SK-N-SH (cell line): ENCODE measurements around the gene ME1. TPM values are rescaled to one million over a fixed set of nuclear protein-coding genes. Genes with fewer than 3 reads are reported as not detected.

Experiments used
- CTCF ChIA-PET: fragments of 300-600, 350-600 bp; formaldehyde crosslinking; extraction: SDS; loops from one replicate; lab custom pipeline; 2021; lab: Yijun Ruan, JAX
- POLR2A ChIA-PET: fragments of 350-600 bp; sonication (Branson Sonifier 250); formaldehyde crosslinking; extraction: SDS; loops from one replicate; lab custom pipeline; 2020; ENCODE audit warnings: antibody characterized with exemption, inconsistent platforms; lab: Yijun Ruan, JAX
- DNase-seq: peaks from one replicate; pipeline ENCODE4 v3.0.0; 2012
- H2AFZ ChIP-seq: fragments of 200-600 bp; sonication (generic); 2 replicates; pipeline ENCODE4 v1.8.1; 2016; ENCODE audit warnings: antibody characterized with exemption, mild to moderate bottlenecking, low read depth
- H3F3A ChIP-seq: fragments of 200-600 bp; sonication (generic); replicated peaks from 2 replicates; pipeline ENCODE3; 2016; ENCODE audit warnings: antibody characterized with exemption, mild to moderate bottlenecking; ENCODE audit not compliant: insufficient read depth
- H3K27ac ChIP-seq, 2 experiments: fragments of 200-500 bp in 1 of 2; fragments of 200-600 bp in 1 of 2; sonication (Bioruptor generic) in 1 of 2; sonication (generic), shearing (Covaris generic) in 1 of 2; 2 replicates each; pipeline versions ENCODE4 v1.5.1 to v1.6.1; 2014 to 2016; ENCODE audit warnings: low read depth in 2 of 2, inconsistent platforms in 1 of 2, low read length in 1 of 2, mild to moderate bottlenecking in 1 of 2, mixed read lengths in 1 of 2
- H3K27me3 ChIP-seq: fragments of 200-600 bp; sonication (generic), shearing (Covaris generic); 2 replicates; pipeline ENCODE4 v1.6.1; 2016; ENCODE audit warnings: mixed run types; ENCODE audit not compliant: insufficient read depth
- H3K36me3 ChIP-seq, 2 experiments: fragments of 200-500 bp in 1 of 2; fragments of 200-600 bp in 1 of 2; sonication (Bioruptor generic) in 1 of 2; sonication (generic) in 1 of 2; replicated peaks in 1 of 2; 2 replicates each; pipeline versions ENCODE3 to v1.5.1; 2014 to 2016; ENCODE audit warnings: low read length in 1 of 2, mild to moderate bottlenecking in 1 of 2; ENCODE audit not compliant: insufficient read depth in 2 of 2, control insufficient read depth in 1 of 2
- H3K4me1 ChIP-seq, 2 experiments: fragments of 200-500 bp in 1 of 2; fragments of 200-600 bp in 1 of 2; sonication (Bioruptor generic) in 1 of 2; sonication (generic), shearing (Covaris generic) in 1 of 2; 2 replicates each; pipeline versions ENCODE4 v1.5.1 to v1.6.1; 2014 to 2016; ENCODE audit warnings: low read depth in 1 of 2, low read length in 1 of 2, mixed run types in 1 of 2; ENCODE audit not compliant: insufficient read depth in 2 of 2, control insufficient read depth in 1 of 2
- H3K4me2 ChIP-seq: fragments of 200-600 bp; sonication (generic), shearing (Covaris generic); 2 replicates; pipeline ENCODE4 v1.6.1; 2017; ENCODE audit warnings: mixed run types
- H3K4me3 ChIP-seq, 2 experiments: fragments of 200-500 bp in 1 of 2; fragments of 200-600 bp in 1 of 2; sonication (Bioruptor generic) in 1 of 2; sonication (generic), shearing (Covaris generic) in 1 of 2; 2 replicates each; pipeline versions ENCODE4 v1.5.1 to v1.8.1; 2014 to 2016; ENCODE audit warnings: low read depth in 2 of 2, inconsistent platforms in 1 of 2, low read length in 1 of 2, mild to moderate bottlenecking in 1 of 2, mixed read lengths in 1 of 2, moderate library complexity in 1 of 2
- H3K79me2 ChIP-seq: fragments of 200-600 bp; sonication (generic); 2 replicates; pipeline ENCODE4 v1.8.1; 2017; ENCODE audit warnings: mild to moderate bottlenecking; ENCODE audit not compliant: insufficient read depth
- H3K9ac ChIP-seq: fragments of 200-600 bp; sonication (generic); 2 replicates; pipeline ENCODE4 v1.6.1; 2017; ENCODE audit warnings: mixed run types
- H3K9me2 ChIP-seq: fragments of 200-600 bp; sonication (generic); 2 replicates; pipeline ENCODE4 v1.6.1; 2017; ENCODE audit warnings: mixed run types
- H3K9me3 ChIP-seq: fragments of 200-600 bp; sonication (generic); 2 replicates; pipeline ENCODE4 v1.6.1; 2017; ENCODE audit warnings: mixed run types, mild to moderate bottlenecking, moderate library complexity
- H4K20me1 ChIP-seq: fragments of 200-600 bp; sonication (generic); 2 replicates; pipeline ENCODE4 v1.6.1; 2017; ENCODE audit warnings: mild to moderate bottlenecking, mixed run types; ENCODE audit not compliant: insufficient read depth
- CHD2 ChIP-seq: fragments of 150-350 bp; IDR thresholded peaks from 2 replicates; pipeline ENCODE4 v1.6.1; 2018; ENCODE audit warnings: low read length; ENCODE audit not compliant: partially characterized antibody
- ELF1 ChIP-seq: IDR thresholded peaks from 2 replicates; pipeline ENCODE4 v1.4.0; 2012
- FOSL2 ChIP-seq: IDR thresholded peaks from 2 replicates; pipeline ENCODE4 v1.4.0; 2012; ENCODE audit warnings: low read depth, mild to moderate bottlenecking, moderate library complexity, borderline replicate concordance
- GABPA ChIP-seq: IDR thresholded peaks from 2 replicates; pipeline ENCODE4 v1.4.0; 2012; ENCODE audit warnings: low read depth, mild to moderate bottlenecking
- JUND ChIP-seq: IDR thresholded peaks from 2 replicates; pipeline ENCODE4 v1.4.0; 2012
- MXI1 ChIP-seq: IDR thresholded peaks from 2 replicates; pipeline ENCODE4 v1.6.1; 2012; ENCODE audit warnings: mild to moderate bottlenecking, low read depth, low read length, improper control_type of control experiment
- NRF1 ChIP-seq: IDR thresholded peaks from 2 replicates; pipeline ENCODE4 v1.6.1; 2012; ENCODE audit warnings: low read depth, mild to moderate bottlenecking, low read length
- POLR2AphosphoS5 ChIP-seq: IDR thresholded peaks from 2 replicates; pipeline ENCODE4 v1.6.1; 2012; ENCODE audit warnings: low read depth, low read length
- RAD21 ChIP-seq: IDR thresholded peaks from 2 replicates; pipeline ENCODE4 v1.6.1; 2012; ENCODE audit warnings: mild to moderate bottlenecking, low read length
- RCOR1 ChIP-seq: fragments of 150-350 bp; IDR thresholded peaks from 2 replicates; pipeline ENCODE4 v1.6.1; 2017; ENCODE audit warnings: antibody characterized with exemption, low read length
- RFX5 ChIP-seq: IDR thresholded peaks from 2 replicates; pipeline ENCODE4 v1.6.1; 2012; ENCODE audit warnings: mild to moderate bottlenecking, improper control_type of control experiment, low read length
- RXRA ChIP-seq: IDR thresholded peaks from 2 replicates; pipeline ENCODE4 v1.4.0; 2012; ENCODE audit warnings: low read depth, mild to moderate bottlenecking, borderline replicate concordance
- SIN3A ChIP-seq: IDR thresholded peaks from 2 replicates; pipeline ENCODE4 v1.6.1; 2012; ENCODE audit warnings: low read depth, mild to moderate bottlenecking, low read length, moderate library complexity, borderline replicate concordance
- TAF1 ChIP-seq: IDR thresholded peaks from 2 replicates; pipeline ENCODE4 v1.6.1; 2012; ENCODE audit warnings: low read depth, mild to moderate bottlenecking, low read length, moderate library complexity, borderline replicate concordance
- TCF12 ChIP-seq: IDR thresholded peaks from 2 replicates; pipeline ENCODE4 v1.4.0; 2012
- WGBS: methylation state at CpG from one replicate; pipeline ENCODE4 v1.1.6; 2017; ENCODE audit warnings: low lambda C conversion rate; 5-methylcytosine and 5-hydroxymethylcytosine counted together
- polyA plus RNA-seq, 3 experiments: library from polyadenylated mRNA; depleted of rRNA; stranded (reverse); fragments of >200 nt; gene quantifications; 2 replicates each; pipeline ENCODE4 v1.2.3, GENCODE V29; 2012
- TF ChIP-seq, protein P1 (sequence below): IDR thresholded peaks from 2 replicates; pipeline ENCODE4; 2012
- TF ChIP-seq, protein P2 (sequence below): IDR thresholded peaks from 2 replicates; pipeline ENCODE4 v1.4.0; 2012; ENCODE audit warnings: low read depth
- TF ChIP-seq, protein P3 (sequence below): IDR thresholded peaks from 2 replicates; pipeline ENCODE4 v1.4.0; 2012; ENCODE audit warnings: low read depth, borderline replicate concordance
- TF ChIP-seq, protein P4 (sequence below): fragments of 150-350 bp; IDR thresholded peaks from 2 replicates; pipeline ENCODE4 v1.6.1; 2017; ENCODE audit warnings: antibody characterized with exemption, low read length, low read depth, borderline replicate concordance
- TF ChIP-seq, protein P5 (sequence below): IDR thresholded peaks from 2 replicates; pipeline ENCODE4 v1.6.1; 2012; ENCODE audit warnings: mild to moderate bottlenecking, low read depth, low read length, moderate library complexity
- TF ChIP-seq, protein P6 (sequence below): fragments of 150-350 bp; IDR thresholded peaks from 2 replicates; pipeline ENCODE4 v1.6.1; 2016; ENCODE audit warnings: mild to moderate bottlenecking, low read depth, low read length
- TF ChIP-seq, protein P7 (sequence below): IDR thresholded peaks from 2 replicates; pipeline ENCODE4 v1.4.0; 2012; ENCODE audit warnings: low read depth, borderline replicate concordance

ME1 gene
- polyA plus RNA-seq, 1 of the 3 experiments (the other 2 are of a cell fraction) = 4.9 TPM

DNA sequence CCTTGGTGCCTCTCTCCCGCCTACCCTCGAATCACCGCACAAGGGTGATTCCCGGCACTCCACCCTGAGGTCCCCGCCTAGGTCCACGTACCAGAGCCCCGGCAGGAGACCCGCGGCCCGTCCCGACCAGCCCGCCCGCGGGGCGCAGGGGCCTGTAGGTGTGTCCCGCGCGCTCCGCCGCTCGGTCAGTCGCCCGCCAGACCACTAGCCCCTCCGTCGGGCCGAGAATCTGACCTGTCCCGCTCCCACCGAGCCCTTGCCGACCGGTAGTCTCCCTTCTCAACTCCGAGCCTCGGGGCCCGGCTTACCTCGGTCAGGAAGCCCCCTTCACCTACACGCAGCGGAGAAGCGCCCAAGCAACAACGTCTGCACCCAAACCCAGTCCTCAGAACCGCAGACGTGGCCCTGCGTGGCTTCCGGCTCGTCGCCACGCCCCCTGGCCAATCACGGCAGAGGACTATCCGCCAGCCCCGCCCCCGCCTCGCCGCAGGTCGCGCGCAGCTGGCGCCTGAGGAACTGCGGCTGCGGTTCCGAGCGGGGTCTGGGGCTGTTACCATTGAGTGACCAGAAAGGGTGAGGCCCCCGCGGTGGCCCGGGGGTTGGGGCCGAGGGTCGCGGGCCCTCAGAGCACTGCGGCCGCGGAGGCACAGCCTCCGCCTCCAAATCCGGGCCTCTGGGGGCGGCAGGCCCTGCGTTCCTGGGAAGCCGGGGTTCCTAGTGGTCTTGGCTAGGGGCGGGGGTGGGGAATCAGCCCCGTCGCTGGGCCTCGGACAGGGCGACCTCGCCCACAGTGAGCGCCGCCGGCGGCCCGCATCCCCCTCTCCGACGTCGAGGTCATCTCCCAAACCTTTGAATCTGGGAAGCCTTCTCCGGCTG lies 237.7 kb downstream of the ME1 start, which contains the start of the genes PGM3 and RWDD2A:
PGM3 (minus strand) TSS at position 395 of the 876 bp plus-strand sequence. CDS start 2,253 bp downstream, outside the sequence.
RWDD2A (plus strand) TSS at position 487 of the 876 bp plus-strand sequence. CDS start 1,095 bp downstream, outside the sequence.
- H3K4me1 ChIP-seq = peaks cover 8 to 12% of the 10 kb centered on the region in 2 experiments; a peak in 3 of 4 replicates
- peak; percentile 98 for DNase-seq
- no peaks in the 10 kb centered on the region for H3K9me3 ChIP-seq
- peak within 1 kb of the TSS; percentile 89 for H2AFZ ChIP-seq
- POLR2A ChIA-PET = interaction anchor here (2.1 kb wide), 1 partner anchor 127 kb away, joined by 13 read pairs; the partner anchor contains the start of genes DOP1A and UBE3D
- WGBS = 0% methylated on average over 13 of the region's 88 CpGs
- peak within 1 kb of the TSS; percentile 90 for H3K4me2 ChIP-seq
- CTCF ChIA-PET = interaction anchor here (1.0 to 7.7 kb wide), 5 partner anchors 14 to 126 kb away, joined by 3 to 69 read pairs (median 5); partner anchors contain the start of genes DOP1A and UBE3D
- peaks cover 11% of the 10 kb centered on the region for H3F3A ChIP-seq
- H3K9ac ChIP-seq = peak within 1 kb of the TSS; percentile 90
- peaks cover 24% of the 10 kb centered on the region for H4K20me1 ChIP-seq
- peak within 1 kb of the TSS; percentile 90 to 95 for H3K4me3 ChIP-seq
- H3K27ac ChIP-seq = peak within 1 kb of the TSS; percentile 82 to 85
- peaks cover 54% of the 10 kb centered on the region for H3K79me2 ChIP-seq
- no peaks in the 10 kb centered on the region for H3K9me2 ChIP-seq
- TF ChIP-seq, protein P1, sequence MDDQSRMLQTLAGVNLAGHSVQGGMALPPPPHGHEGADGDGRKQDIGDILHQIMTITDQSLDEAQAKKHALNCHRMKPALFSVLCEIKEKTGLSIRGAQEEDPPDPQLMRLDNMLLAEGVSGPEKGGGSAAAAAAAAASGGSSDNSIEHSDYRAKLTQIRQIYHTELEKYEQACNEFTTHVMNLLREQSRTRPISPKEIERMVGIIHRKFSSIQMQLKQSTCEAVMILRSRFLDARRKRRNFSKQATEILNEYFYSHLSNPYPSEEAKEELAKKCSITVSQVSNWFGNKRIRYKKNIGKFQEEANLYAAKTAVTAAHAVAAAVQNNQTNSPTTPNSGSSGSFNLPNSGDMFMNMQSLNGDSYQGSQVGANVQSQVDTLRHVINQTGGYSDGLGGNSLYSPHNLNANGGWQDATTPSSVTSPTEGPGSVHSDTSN = 0 out of 2 replicates have a peak, but pooled peaks have one; percentile 5
- TF ChIP-seq RAD21 (no peak), CHD2 (no peak), RXRA (no peak), SIN3A (peak; percentile 58; the same call in 1 of the 2 replicates), MXI1 (peak; percentile 73), JUND (no peak), TCF12 (peak; percentile 31; the same call in 1 of the 2 replicates), FOSL2 (no peak), GABPA (peak; percentile 51; the same call in 1 of the 2 replicates), ELF1 (peak; percentile 54), POLR2AphosphoS5 (peak; percentile 91), NRF1 (peak; percentile 39; the same call in 1 of the 2 replicates), RFX5 (no peak), RCOR1 (no peak; the same call in 1 of the 2 replicates), TAF1 (peak; percentile 83)
- TF ChIP-seq, protein P2, sequence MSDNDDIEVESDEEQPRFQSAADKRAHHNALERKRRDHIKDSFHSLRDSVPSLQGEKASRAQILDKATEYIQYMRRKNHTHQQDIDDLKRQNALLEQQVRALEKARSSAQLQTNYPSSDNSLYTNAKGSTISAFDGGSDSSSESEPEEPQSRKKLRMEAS = peak; percentile 44; the same call in 1 of the 2 replicates
- TF ChIP-seq, protein P3, sequence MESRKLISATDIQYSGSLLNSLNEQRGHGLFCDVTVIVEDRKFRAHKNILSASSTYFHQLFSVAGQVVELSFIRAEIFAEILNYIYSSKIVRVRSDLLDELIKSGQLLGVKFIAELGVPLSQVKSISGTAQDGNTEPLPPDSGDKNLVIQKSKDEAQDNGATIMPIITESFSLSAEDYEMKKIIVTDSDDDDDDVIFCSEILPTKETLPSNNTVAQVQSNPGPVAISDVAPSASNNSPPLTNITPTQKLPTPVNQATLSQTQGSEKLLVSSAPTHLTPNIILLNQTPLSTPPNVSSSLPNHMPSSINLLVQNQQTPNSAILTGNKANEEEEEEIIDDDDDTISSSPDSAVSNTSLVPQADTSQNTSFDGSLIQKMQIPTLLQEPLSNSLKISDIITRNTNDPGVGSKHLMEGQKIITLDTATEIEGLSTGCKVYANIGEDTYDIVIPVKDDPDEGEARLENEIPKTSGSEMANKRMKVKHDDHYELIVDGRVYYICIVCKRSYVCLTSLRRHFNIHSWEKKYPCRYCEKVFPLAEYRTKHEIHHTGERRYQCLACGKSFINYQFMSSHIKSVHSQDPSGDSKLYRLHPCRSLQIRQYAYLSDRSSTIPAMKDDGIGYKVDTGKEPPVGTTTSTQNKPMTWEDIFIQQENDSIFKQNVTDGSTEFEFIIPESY = no peak
- TF ChIP-seq, protein P4, sequence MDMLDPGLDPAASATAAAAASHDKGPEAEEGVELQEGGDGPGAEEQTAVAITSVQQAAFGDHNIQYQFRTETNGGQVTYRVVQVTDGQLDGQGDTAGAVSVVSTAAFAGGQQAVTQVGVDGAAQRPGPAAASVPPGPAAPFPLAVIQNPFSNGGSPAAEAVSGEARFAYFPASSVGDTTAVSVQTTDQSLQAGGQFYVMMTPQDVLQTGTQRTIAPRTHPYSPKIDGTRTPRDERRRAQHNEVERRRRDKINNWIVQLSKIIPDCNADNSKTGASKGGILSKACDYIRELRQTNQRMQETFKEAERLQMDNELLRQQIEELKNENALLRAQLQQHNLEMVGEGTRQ = no peak
- TF ChIP-seq, protein P5, sequence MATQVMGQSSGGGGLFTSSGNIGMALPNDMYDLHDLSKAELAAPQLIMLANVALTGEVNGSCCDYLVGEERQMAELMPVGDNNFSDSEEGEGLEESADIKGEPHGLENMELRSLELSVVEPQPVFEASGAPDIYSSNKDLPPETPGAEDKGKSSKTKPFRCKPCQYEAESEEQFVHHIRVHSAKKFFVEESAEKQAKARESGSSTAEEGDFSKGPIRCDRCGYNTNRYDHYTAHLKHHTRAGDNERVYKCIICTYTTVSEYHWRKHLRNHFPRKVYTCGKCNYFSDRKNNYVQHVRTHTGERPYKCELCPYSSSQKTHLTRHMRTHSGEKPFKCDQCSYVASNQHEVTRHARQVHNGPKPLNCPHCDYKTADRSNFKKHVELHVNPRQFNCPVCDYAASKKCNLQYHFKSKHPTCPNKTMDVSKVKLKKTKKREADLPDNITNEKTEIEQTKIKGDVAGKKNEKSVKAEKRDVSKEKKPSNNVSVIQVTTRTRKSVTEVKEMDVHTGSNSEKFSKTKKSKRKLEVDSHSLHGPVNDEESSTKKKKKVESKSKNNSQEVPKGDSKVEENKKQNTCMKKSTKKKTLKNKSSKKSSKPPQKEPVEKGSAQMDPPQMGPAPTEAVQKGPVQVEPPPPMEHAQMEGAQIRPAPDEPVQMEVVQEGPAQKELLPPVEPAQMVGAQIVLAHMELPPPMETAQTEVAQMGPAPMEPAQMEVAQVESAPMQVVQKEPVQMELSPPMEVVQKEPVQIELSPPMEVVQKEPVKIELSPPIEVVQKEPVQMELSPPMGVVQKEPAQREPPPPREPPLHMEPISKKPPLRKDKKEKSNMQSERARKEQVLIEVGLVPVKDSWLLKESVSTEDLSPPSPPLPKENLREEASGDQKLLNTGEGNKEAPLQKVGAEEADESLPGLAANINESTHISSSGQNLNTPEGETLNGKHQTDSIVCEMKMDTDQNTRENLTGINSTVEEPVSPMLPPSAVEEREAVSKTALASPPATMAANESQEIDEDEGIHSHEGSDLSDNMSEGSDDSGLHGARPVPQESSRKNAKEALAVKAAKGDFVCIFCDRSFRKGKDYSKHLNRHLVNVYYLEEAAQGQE = no peak
- TF ChIP-seq, protein P6, sequence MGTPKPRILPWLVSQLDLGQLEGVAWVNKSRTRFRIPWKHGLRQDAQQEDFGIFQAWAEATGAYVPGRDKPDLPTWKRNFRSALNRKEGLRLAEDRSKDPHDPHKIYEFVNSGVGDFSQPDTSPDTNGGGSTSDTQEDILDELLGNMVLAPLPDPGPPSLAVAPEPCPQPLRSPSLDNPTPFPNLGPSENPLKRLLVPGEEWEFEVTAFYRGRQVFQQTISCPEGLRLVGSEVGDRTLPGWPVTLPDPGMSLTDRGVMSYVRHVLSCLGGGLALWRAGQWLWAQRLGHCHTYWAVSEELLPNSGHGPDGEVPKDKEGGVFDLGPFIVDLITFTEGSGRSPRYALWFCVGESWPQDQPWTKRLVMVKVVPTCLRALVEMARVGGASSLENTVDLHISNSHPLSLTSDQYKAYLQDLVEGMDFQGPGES = no peak
- TF ChIP-seq, protein P7, sequence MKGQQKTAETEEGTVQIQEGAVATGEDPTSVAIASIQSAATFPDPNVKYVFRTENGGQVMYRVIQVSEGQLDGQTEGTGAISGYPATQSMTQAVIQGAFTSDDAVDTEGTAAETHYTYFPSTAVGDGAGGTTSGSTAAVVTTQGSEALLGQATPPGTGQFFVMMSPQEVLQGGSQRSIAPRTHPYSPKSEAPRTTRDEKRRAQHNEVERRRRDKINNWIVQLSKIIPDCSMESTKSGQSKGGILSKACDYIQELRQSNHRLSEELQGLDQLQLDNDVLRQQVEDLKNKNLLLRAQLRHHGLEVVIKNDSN = no peak
- peaks cover 49 to 53% of the 10 kb centered on the region in 2 experiments for H3K36me3 ChIP-seq
- no peaks in the 10 kb centered on the region for H3K27me3 ChIP-seq
